ENCODE data around the gene SELENON. TPM values are rescaled to one million over a fixed set of nuclear protein-coding genes. Genes with fewer than 3 reads are reported as not detected.

SELENON gene
- total and polyA plus RNA-seq, 2 of the 13 experiments (the other 11 are each of a cell fraction or from before 2014, with no cell fraction given) = 3.8 to 8.0 TPM

GRCh38 chr1:25825605-25826004, 25.6 kb downstream of the SELENON start (continued):
- TF ChIP-seq ZBTB40 (IDR thresholded peaks at IDR 0.05) = no peak
- TF ChIP-seq ZBTB40 (CRISPR knock-in tag; IDR thresholded peaks at IDR 0.05) = no peak
- TF ChIP-seq U2AF2 (IDR thresholded peaks at IDR 0.05; ENCODE audit: low read depth, low read length) = no peak
- no peak for TF ChIP-seq ARID4A (CRISPR knock-in tag; IDR thresholded peaks at IDR 0.05; ENCODE audit: borderline replicate concordance)
- no peak for TF ChIP-seq ZNF577 (CRISPR knock-in tag; IDR thresholded peaks at IDR 0.05; ENCODE audit: borderline replicate concordance, low read depth)
- no peak for TF ChIP-seq ZNF550 (CRISPR knock-in tag; IDR thresholded peaks at IDR 0.05; ENCODE audit: borderline replicate concordance)
- no peak for TF ChIP-seq NFYB (CRISPR knock-in tag; IDR thresholded peaks at IDR 0.05)
- no peak for TF ChIP-seq ZXDC (CRISPR knock-in tag; IDR thresholded peaks at IDR 0.05)
- no peak for TF ChIP-seq ZBTB43 (CRISPR knock-in tag; conservative IDR thresholded peaks at IDR 0.05)
- no peak for TF ChIP-seq ZKSCAN1 (IDR thresholded peaks at IDR 0.05; ENCODE audit: low read length)
- TF ChIP-seq ZFP37 (CRISPR knock-in tag; IDR thresholded peaks at IDR 0.05; ENCODE audit: borderline replicate concordance) = no peak
